Stimulated activated CD8-positive, alpha-beta memory T cell treated with anti-CD3 and anti-CD28 coated beads, Interleukin-7, amount 100 ng/mL, for 48 hours (primary cell): ENCODE results near the gene ZKSCAN3.
"Not testable (repeated sequence)": the region's sequence is repeated elsewhere in the genome, so short reads cannot be mapped to it uniquely, and the experiment has no call there.

Experiments
- DNase-seq, 2 donors: peaks; one replicate each; pipeline ENCODE4 v3.0.0-alpha.2; 2020; ENCODE audit warnings: low read depth in 1 of 2; ENCODE audit errors: extremely low read depth in 1 of 2

The ZKSCAN3 gene

GRCh38 chr6:28349892-28350737 lies at the start of gene ZKSCAN3:
ZKSCAN3 (plus strand) TSS chr6:28349947; CDS start chr6:28359587, 9,640 bp downstream.
- peak; percentile 70 to 84 for DNase-seq

- no peak for DNase-seq
Measured at GRCh38 chr6:28303570-28303969, 46.2 kb upstream of the ZKSCAN3 start.

- not testable (repeated sequence) for DNase-seq
Measured at GRCh38 chr6:28306363-28306762, 43.4 kb upstream of the ZKSCAN3 start.

GRCh38 chr6:28311139-28311823 lies 38.5 kb upstream of the ZKSCAN3 start:
- DNase-seq = no peak

- no peak for DNase-seq
Measured at GRCh38 chr6:28312939-28313338, 36.8 kb upstream of the ZKSCAN3 start.

GRCh38 chr6:28315628-28316027 lies 34.1 kb upstream of the ZKSCAN3 start:
- no peak for DNase-seq

- not testable (repeated sequence) for DNase-seq
Measured at GRCh38 chr6:28317866-28318265, 31.9 kb upstream of the ZKSCAN3 start.

GRCh38 chr6:28322661-28323060 lies 27.1 kb upstream of the ZKSCAN3 start:
- DNase-seq = no peak

- no peak for DNase-seq
Measured at GRCh38 chr6:28323813-28324424, 25.8 kb upstream of the ZKSCAN3 start.

GRCh38 chr6:28326371-28326948 lies 23.3 kb upstream of the ZKSCAN3 start:
- no peak for DNase-seq

GRCh38 chr6:28330041-28330440 lies 19.7 kb upstream of the ZKSCAN3 start:
- DNase-seq = no peak

- no peak for DNase-seq
Measured at GRCh38 chr6:28333047-28333446, 16.7 kb upstream of the ZKSCAN3 start.

GRCh38 chr6:28333599-28334018 lies 16.1 kb upstream of the ZKSCAN3 start:
- no peak for DNase-seq

- DNase-seq = no peak
Measured at GRCh38 chr6:28334286-28335039, 15.3 kb upstream of the ZKSCAN3 start.

- no peak for DNase-seq
Measured at GRCh38 chr6:28335040-28335563, 14.6 kb upstream of the ZKSCAN3 start.

- peak; percentile 55 to 75 for DNase-seq
Measured at GRCh38 chr6:28335564-28336283, 14.0 kb upstream of the ZKSCAN3 start, which contains the start of gene ZSCAN31. ZSCAN31 (minus strand) TSS chr6:28336148; CDS start chr6:28329683, 6,465 bp downstream.

- no peak for DNase-seq
Measured at GRCh38 chr6:28336284-28337120, 13.2 kb upstream of the ZKSCAN3 start.

- DNase-seq = no peak
Measured at GRCh38 chr6:28337121-28337520, 12.6 kb upstream of the ZKSCAN3 start.
